Measurements from ENCODE around the gene ACAP3.

The ACAP3 gene

DNA sequence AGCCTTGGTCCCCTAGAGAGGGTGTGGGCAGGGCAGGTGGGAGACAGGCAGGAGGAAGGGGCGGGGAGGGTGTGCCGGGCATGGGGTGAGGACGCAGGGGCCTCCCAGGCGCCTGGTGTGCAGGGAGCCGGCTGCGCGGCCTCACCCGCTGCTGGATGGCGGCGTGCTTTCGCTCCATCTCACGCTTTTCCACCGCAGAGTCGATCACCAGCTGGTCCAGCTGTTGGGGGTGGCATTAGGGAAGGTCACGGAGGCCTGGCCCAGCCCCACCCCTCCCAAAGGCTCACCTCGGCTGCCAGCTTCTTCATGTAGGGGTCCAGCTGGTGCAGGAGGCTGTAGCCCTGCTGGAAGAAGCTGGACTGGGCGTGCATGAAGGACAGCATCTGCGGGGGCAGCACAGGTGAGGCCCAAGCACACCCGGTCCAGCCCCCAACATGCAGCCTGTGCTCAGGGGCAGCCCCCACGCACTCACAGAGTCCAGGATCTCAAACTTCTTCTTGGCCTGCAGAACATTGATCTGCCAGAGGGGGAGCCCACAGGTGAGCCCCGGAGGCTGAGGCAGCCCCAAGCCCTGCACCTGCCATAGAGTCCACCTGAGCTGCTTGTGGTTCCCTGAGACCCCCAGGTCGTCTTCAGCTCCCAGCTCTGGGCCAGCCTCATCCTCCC, 7.9 kb downstream of the ACAP3 start:
- peak; percentile 68 to 69 for ATAC-seq

DNA sequence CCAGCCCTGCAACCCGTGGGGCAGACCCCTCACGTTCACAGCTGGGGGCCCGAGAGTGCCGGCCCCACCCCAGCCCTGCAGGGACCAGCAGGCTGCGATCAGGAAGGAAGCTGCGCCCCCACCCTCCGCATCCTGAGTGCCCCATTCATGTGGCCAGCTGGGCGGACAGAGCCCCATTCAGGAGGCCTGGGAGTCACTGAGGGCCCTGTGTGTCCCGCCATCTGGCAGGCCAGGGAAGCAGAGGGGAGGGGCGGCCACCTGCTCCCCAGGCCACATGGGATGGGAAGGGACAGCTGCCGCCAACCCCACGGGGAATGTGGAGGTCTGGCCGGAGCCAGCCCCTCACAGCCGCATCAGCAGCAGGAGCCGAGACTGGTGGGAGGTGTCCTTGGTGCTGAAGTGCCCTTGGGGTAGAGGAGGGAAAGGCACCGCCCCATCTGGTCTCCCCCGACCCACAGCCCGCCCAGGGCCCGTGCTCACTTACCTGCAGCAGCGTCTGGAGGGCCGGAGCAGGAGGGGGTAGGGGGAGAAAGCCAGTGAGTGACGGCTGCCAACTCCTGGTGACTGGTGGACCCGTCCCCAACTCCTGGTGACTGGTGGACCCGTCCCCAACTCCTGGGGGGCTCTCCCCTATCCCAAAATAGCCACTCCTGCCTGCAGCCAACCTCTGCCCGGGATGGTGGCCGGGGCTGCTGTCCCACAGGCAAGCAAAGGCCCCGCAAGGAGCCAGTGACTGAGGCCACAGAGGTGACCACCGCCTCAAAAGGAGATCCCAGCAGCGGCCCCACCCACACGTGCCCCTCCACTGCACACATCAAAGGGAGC, 8.7 kb downstream of the ACAP3 start:
- no peak for ATAC-seq

DNA sequence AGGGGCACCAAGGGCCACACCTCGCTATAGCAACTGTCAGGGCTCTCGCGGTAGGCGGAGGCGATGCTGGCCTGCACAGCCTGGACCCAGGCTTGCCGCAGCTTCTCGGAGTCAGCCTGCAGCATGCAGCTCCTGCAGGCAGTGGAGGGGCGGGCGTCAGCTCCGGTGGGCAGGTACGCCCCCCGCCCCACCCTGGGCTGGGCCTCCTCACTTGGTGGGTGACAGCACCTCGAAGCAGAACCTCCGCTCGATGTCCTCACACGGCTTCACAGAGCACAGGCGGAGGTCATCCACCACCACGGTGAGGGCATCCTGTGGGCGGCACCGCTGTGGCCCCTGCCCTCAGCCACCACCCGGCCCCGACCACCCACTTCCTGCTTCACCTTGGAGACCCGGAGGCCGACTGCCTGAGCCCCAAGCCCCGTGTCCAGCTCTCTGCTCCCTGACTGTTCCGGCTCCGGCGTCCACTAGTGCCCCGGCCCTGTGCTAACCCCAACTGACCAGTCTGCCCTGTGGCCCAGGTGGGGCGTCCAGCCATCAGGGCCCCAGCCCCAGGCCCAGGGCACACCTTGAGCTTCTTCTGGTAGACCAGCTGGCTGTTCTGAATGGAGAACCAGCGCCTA, 9.8 kb downstream of the ACAP3 start:
- no peak for ATAC-seq

DNA sequence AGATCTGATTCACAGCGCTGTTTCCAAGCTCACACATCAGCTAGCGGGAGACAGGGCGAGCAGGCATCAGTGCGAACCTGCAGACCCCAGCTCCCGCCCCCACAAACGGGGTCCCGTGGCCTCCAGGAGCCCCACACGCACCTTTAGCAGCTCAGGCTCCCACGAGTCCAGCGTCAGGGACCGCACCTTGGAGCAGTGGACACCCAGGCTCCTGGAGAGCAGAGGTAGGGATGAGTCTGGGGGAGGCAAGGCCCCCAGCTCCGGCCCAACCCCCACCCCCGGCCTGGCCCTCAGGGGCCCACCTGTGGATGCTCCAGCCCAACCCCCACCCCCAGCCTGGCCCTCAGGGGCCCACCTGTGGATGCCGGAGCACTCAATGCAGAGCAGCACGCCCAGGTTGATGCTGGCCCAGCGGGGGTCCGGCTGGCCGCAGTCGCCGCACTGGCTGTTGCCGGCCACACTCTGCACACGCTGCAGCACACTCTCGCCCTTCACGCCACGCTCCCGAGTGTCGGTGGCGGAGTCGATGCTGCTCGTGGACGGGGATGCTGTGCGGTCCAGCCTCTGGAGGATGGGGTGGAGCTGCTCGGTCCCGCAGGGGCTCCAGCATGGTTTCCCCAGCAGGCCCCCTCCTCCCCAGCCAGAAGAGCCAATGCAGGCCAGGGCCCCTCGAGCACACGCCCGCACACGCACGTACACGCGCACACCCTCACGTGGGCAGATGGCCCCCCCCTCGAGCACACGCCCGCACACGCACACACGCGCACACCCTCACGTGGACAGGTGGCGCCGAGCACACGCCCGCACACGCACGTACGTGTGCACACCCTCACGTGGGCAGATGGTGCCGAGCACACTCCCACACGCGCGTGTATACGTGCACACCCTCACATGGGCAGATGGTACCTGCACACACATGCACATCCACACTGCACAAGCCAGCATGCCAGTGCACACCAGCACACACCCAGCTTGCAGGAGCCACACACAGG, 11.4 kb downstream of the ACAP3 start:
- no peak for ATAC-seq

DNA sequence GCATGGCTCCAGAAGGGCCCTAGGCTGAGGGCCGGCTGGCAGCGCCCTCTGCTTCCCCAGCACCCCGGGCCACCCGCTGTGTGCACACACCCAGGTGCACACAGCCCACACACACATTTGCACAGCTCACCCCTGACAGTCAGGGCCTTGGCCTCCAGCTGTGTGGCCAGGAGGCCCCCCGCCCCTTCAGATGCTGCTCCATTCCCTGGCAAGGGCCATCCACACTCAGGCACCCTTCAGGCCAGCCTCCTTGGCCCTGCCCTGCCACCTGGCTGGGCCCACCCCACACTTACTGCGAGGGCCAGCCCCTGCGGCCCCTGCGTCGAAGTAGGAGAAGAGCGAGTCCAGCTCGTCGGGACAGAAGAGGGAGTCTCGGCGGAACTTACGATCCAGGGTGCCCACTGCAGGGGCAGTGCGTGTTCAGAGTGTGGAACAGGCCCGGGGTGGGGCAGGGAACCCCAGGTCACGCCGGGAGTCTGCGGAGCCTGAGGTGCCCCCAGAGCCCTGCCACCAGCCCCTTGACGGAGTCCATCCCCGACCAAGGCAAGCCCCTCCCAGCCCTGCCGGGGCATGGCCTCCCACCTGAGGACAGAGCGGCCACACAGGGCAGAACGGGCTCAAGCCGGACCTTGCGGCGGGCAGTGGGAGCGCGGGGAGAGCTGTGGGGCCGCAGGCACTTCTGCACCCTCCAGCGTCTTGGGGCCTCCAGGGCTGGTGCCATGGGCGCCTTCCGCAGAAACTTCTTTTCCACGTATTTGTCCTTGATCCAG, 12.4 kb downstream of the ACAP3 start:
- ATAC-seq, result no peak

DNA sequence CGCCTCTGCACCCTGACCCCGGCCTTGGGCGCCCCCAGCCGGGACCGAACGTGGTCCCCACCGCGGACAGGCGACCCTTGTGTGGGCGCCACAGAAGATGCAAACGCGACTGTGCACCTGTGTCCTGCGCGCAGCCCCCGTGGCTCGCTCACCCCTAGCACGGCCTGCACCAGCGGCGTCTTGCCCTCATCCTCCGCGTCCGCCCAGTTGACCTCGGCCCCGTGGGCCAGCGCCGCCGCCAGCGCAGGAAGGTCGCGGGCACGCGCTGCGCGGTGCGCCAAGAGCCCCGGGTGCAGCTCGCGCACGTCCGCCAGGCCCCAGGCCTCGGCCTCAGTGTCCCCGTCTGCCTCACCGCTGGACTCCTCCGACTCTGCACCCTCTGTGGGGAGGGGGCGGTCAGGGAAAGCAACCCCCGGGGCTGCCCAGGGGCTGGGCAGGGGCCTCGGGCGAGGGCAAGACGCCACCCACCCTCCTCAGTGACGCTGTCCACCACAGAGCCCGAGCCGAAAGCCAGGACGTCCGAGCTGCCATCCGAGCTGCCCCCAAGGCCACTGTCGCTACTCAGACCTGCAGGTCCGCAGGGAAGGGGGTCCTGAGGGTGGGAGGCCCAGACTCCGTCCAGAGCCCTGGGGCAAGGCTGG, 13.4 kb downstream of the ACAP3 start:
- no peak for ATAC-seq

DNA sequence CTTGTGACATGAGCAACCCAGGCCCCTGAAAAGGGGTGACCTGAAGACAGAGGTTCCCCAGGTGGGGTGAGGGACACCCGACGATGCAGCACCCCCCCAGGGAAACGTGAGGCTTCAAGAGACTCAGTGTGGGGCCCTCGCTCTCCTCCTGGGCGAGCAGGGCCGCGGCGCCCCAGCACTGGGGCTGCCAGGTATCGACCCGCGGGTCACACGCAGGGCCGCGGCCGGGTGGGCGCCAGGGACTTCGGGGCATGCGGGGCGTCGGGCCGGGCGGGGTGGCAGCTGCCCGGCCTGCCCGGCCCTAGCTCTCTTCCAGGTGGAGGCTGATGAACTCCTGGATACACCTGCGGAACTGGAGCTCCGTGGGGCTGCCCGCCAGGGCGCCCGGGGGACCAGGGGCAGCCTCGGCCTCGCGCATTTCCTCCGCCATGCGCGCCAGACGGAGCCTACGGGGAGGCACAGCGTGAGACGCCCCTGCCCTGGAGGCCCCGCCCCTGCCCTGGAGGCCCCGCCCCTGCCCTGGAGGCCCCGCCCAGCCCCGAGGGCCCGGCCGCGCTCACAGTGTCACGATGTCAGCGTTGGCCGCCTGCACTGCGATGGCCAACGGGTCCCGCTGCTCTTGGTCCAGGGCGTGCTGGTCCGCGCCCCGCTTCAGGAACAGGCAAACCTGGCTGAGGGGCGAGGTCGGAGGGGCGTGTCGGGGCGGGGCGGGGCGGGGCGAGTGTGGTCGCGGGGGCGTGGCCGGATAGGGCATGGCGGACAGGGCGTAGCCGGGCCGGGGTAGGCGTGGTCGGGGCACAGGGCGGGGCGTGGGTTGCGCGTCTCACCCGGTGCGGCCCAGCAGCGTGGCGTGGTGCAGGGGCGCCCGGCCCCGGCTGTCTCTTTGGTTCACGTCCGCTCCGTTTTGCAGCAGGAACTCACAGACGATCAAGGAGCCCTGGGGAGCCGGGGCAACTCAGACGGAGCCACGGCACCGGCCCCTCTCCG, 14.2 kb downstream of the ACAP3 start:
- no peak for ATAC-seq

DNA sequence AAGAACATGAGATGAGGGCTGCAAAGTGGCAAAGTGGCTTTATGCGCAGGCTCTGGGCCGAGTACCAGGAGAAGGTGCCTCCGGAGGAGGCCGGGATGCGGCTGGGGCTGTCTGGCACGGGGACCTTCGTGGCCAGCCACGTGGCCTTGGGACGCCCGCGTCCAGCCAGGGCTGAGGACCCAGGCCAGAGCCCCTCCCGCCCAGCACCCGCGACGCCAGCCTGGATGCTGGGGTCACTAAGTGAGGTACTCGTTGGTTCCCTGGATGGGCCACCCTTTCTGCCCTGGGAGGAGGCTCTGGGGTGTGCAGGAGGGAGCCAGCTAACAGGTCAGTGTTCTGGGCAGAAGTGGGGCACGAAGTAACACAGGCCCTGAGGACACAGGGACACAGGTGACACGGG, 14.9 kb downstream of the ACAP3 start:
- ATAC-seq, result no peak

DNA sequence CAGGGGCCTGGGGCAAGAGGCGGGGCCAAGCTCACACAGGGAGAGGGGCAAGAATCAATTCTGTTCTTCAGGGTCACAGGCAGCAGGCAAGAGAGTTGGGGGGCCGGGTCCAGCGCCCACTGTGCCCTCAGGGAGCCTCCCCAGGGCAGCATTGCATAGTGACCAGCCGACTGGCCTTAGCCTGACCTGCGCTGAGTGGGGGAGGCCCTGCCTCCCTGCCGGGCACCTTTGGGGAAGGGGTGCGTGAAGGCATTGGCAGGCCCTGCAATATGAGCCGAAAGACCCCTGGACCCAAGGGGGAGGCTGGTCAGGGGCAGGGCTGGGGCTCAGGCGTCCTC, 15.3 kb downstream of the ACAP3 start:
- no peak for ATAC-seq

DNA sequence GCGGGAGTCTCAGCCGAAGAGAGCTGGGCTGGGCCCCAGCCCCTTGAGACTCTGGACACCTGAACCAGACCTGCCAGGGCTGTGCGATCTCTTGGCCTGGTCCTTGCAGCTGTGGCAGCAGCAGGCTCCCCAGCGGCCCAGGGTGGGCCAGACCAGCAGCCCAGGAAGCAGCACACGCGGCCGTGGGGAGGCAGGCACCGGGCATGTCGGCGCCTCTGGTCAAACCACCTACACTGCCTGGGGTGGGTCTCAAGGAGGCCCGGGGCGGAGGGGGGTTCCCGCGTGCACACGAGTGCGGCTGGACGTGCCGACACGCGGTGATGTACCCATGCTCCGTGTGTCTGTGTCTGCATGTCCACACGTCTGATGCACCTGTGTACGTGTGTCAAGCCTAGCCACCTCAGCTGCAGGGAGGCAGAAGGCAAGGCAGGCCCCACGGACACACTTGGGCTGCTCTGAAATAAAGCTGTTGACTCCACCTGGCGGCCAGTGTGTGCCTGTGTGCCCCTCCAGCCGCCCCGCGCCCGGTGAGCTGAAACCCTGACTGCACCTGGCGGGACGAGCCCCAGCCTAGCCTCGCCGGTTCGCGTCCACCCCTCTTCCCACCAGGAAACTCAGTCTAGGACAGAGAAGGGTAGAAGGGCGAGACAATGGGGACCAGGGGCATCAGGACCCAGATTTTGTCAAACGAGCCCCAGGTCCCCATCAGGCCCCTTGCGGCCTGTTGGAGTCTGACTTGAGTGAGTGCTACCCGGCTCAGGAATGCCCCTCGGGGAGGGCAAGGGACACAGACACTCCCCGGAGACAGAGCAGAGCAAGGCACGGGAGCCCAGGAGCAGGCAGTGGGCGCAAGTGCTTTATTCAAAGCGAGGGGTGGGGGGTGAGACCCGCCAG, 15.9 kb downstream of the ACAP3 start:
- ATAC-seq, result peak; percentile 85 to 89

DNA sequence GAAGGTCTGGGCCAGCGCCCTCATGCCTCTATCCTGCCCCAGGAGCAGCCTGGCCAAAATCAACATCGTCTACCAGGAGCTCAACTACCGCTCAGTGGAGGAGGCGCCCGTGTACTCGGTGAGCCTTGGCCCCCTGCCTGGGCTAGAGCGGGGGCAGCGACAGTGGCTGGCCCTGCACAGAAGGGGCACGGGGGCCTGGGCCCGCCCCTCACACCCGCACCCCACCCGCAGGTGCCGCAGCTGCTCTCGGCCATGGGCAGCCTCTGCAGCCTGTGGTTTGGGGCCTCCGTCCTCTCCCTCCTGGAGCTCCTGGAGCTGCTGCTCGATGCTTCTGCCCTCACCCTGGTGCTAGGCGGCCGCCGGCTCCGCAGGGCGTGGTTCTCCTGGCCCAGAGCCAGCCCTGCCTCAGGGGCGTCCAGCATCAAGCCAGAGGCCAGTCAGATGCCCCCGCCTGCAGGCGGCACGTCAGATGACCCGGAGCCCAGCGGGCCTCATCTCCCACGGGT, 16.7 kb downstream of the ACAP3 start:
- no peak for ATAC-seq

DNA sequence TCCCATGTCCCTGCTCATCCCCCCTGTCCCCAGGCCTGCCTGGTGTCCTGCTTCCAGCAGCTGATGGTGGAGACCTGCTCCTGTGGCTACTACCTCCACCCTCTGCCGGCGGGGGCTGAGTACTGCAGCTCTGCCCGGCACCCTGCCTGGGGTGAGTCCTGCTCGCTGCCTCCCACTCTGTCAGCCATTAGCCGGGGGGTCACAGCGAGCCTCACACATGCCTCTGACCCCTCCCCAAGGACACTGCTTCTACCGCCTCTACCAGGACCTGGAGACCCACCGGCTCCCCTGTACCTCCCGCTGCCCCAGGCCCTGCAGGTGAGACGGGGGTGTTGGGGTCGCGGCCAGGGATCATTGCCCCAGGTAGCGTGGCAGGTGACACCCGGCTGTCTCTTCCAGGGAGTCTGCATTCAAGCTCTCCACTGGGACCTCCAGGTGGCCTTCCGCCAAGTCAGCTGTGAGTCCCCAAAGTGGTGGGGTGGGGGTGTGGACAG, 17.4 kb downstream of the ACAP3 start:
- peak; percentile 48 to 52 for ATAC-seq

DNA sequence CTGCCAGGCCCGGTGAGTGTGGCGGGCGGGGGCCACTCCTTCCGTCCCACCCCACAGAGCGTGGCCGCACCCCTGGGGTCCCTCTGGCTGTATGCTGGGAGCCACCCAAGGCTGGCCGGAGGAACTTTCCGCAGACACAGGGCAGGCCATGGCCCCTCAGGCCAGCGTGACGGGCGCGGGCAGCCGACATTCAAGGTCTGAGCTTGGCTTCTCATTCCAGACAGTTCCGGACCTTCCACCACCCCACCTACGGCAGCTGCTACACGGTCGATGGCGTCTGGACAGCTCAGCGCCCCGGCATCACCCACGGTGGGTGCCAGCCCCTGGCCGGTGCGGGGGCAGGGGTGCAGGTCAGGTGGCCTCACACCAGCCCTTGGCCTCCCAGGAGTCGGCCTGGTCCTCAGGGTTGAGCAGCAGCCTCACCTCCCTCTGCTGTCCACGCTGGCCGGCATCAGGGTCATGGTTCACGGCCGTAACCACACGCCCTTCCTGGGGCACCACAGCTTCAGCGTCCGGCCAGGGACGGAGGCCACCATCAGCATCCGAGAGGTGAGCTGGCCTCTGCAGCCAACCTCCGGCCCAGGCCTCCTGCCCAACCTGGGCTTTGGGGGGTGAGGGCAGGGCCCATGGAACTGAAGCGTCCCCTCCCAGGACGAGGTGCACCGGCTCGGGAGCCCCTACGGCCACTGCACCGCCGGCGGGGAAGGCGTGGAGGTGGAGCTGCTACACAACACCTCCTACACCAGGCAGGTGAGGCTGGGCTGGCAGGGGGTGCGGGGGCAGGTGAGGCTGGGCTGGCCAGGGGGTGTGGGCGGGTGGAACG, 20.2 kb downstream of the ACAP3 start:
- ATAC-seq, result no peak

DNA sequence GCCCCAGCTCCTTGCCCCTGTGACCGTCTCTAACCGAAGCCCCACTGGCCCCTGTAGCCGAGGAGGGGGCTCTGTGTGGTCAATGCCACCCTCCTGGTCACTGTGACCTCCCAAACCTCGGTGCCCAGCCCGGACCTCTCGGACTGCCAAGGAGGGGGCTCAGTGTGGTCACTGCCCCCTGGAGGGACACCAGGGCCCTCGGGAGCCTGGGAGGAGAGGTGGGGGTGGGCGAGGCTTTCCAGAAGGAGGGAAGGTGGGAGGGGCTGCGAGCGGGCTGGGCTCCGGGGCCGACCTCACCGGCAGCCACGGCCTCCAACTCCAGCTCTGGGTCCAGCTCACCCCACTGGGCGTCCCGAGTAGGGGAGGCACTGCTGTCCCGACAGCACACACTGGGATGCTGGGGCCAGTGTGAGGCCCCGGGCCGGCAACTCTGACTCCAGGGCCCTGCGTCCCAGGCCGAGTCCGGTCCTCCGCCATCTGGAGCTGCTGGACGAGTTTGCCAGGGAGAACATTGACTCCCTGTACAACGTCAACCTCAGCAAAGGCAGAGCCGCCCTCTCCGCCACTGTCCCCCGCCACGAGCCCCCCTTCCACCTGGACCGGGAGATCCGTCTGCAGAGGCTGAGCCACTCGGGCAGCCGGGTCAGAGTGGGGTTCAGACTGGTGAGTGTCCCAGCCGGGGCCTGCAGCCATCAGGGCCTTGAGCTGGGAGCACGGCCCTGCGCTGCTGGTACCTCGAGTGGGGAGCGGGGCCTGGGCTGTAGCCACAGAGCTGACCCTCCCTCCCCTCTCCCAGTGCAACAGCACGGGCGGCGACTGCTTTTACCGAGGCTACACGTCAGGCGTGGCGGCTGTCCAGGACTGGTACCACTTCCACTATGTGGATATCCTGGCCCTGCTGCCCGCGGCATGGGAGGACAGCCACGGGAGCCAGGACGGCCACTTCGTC, 21.1 kb downstream of the ACAP3 start:
- no peak for ATAC-seq

DNA sequence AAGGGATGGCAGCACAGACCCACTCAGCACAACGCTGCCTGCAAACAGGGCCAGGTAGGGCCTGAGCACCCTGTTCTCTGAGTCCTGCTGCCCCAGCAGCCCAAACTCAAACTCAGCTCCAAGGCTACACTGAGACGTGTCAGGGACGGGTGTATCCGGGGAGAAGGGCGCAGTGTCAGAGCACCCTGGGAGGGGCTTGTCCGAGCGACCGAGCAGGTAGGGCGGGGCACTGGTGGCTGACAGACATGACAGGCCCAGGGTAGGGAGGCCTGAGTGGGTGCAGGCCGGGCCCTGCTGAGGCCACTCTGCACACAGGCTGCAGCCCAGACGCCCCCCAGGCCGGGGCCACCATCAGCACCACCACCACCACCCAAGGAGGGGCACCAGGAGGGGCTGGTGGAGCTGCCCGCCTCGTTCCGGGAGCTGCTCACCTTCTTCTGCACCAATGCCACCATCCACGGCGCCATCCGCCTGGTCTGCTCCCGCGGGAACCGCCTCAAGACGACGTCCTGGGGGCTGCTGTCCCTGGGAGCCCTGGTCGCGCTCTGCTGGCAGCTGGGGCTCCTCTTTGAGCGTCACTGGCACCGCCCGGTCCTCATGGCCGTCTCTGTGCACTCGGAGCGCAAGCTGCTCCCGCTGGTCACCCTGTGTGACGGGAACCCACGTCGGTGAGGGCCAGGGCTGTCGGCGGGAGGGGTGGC, 22.0 kb downstream of the ACAP3 start:
- no peak for ATAC-seq

DNA sequence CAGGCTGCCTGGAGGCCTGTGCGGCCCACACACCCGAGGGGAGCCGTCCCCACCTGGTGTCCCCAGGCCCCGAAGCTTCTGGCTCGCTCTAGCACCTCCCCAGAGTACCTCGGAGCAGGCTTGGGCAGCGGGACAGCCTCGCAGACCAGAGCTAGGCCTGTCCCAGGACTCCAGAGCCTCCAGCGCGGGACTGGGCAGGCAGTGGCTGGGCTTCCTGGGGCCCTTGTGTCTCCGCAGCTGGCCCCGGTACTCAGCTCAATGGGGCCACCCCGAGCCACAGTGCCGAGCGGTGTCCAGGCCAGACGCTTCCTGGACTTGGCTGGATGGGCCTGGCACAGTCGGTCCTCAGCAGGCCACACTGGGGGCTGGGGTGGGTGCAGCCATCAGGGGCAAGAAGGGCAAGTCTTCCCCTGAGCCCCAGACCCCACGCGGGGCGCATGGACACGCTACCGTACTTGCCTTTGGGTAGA, 22.6 kb downstream of the ACAP3 start:
- ATAC-seq, result no peak

All from activated CD4-positive, CD25-positive, alpha-beta regulatory T cell treated with anti-CD3 and anti-CD28 coated beads, Interleukin-2, amount 50 U/mL, for 24 hours (primary cell).